C4-2B (cell line): ENCODE results near the gene USP43.

ENCODE experiments used
- H3K27ac ChIP-seq: fragments of 450-650 bp; 2 replicates; pipeline ENCODE4 v1.5.1; 2017
- ZFX ChIP-seq: fragments of 450-650 bp; IDR thresholded peaks from 2 replicates; pipeline ENCODE4 v1.6.1; 2017
- TF ChIP-seq, protein P1 (sequence below): fragments of 450-650 bp; conservative IDR thresholded peaks from 2 replicates; pipeline ENCODE4 v1.5.1; 2017; ENCODE audit warnings: mild to moderate bottlenecking

Gene USP43

DNA sequence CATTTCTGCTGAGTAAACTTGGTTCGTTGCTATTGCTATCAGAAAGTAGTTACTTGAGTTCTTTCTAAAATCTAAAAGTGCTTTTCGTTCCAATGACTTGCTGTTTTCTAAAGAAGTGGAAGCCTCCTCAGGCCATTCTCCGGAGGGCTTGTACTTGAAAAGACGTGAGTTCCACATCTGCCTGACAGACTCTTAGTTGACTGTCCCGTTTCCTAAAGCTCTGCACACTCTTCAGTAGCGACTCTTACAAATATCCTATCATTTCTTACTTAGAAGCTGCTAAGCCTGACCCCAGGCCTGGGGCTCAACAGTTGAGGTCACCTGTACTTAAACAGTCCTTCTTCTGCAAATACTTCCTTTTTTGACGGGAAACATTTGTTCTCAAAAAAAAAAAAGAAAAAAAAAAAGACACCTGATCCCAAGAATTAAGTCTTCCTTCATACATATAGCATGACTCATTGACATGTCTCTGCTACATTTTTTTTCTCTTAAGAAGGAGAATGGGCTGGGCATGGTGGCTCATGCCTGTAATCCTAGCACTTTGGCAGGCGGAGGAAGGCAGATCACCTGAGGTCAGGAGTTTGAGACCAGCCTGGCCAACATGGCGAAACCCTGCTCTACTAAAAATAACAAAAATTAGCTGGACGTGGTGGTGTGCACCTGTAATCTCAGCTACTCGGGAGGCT lies 84.6 kb downstream of the USP43 start:
- no peak overlapping the region for H3K27ac ChIP-seq
- TF ChIP-seq ZFX = no peak
- TF ChIP-seq, protein P1, sequence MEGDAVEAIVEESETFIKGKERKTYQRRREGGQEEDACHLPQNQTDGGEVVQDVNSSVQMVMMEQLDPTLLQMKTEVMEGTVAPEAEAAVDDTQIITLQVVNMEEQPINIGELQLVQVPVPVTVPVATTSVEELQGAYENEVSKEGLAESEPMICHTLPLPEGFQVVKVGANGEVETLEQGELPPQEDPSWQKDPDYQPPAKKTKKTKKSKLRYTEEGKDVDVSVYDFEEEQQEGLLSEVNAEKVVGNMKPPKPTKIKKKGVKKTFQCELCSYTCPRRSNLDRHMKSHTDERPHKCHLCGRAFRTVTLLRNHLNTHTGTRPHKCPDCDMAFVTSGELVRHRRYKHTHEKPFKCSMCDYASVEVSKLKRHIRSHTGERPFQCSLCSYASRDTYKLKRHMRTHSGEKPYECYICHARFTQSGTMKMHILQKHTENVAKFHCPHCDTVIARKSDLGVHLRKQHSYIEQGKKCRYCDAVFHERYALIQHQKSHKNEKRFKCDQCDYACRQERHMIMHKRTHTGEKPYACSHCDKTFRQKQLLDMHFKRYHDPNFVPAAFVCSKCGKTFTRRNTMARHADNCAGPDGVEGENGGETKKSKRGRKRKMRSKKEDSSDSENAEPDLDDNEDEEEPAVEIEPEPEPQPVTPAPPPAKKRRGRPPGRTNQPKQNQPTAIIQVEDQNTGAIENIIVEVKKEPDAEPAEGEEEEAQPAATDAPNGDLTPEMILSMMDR = no peak

DNA sequence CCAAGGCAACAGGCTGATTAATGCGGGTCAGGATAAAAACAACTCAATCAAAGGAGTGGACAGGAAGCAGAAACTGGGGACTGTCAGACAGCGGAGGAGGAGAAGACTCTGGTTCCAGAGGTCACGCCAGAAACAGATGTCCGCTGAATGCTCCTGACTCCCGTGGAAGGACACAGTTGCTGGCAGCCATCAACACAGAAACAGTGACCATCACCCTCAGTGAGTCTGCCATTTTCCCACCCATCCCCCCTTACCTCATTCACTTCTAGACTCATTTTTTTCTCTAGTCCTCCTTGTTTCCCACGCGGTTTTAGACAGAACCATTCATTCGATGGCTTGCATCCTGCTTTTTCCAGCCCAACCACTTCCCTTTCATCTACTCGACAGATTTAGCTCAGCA lies 105.2 kb downstream of the USP43 start:
- TF ChIP-seq, protein P1 = no peak
- TF ChIP-seq ZFX = no peak
- H3K27ac ChIP-seq = no peak overlapping the region

DNA sequence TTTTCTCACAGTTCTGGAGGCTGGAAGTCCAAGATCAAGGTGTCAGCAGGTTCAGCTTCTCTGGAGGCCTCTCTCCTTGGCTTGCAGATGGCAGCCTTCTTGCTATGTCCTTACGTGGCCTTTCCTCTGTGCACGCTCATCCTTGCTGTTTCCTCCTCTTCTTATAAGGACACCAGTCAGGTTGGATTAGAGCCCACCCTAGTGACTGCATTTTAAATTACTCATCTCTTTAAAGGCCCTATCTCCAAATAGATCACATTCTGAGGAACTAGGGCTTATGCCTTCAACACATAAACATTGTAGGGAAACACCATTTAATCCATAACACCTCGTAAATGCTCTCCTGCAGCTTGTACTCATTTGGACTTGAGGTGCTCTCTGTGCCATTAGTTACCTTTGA lies 109.8 kb downstream of the USP43 start:
- TF ChIP-seq, protein P1 = no peak
- no peak for TF ChIP-seq ZFX
- H3K27ac ChIP-seq = no peak overlapping the region

DNA sequence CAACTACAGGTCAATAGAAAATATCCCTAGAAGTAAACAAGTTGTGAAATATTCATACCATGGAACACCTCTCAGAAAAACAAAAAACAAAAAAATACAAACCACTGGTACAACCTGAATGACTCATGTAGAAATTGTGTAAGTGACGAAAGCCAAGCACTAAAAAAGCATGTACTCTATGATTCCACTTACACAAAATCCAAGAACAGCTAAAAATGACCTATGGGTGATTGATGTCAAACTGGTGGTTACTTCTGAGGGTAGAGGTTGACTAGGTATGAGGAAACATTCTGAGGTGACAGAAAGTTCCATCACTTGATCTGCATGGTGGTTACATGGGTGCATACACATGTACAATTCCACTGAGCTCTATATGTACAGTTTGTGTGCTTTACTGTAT lies 114.9 kb downstream of the USP43 start:
- no peak overlapping the region for H3K27ac ChIP-seq
- no peak for TF ChIP-seq ZFX
- TF ChIP-seq, protein P1 = no peak

DNA sequence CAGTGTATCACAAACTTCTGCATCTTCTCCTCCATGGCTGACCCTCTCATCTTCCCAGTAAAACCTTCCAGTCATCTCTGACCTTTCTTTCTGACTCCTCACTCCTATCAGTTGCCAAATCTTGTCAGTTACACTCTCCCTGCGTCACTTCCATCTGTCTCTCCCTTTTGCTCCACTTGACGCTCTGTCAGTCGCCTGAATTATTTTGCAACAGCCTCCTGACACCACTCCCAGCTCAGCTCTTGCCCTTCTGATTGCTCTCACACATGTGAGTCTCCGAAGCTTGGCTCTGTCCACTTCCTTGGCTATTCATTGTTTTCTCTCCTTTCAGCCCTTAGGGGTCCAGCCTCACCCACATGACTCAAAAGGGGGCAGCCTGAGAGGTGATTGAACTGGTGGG lies 118.3 kb downstream of the USP43 start:
- TF ChIP-seq, protein P1 = no peak
- TF ChIP-seq ZFX = no peak
- no peak overlapping the region for H3K27ac ChIP-seq

DNA sequence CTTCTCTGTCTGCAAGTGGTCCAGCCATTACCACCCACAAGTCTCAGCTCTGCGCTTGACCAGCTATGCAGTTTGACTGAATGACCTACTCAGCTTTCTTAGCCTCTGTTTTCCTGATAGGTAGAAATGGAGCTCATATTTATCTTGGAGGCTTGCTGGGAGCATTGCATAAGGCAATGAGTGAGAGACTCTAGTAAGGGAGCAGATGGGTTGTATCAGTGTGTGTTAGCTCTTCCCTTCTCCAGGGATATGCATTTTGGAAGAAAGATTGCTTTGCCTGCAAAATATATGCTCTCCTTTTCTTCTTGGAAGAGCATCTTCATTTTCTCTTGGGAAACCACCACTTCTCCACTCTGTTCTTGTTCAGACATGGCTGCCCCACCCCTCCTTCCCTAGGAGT lies 120.0 kb downstream of the USP43 start:
- H3K27ac ChIP-seq = no peak overlapping the region
- TF ChIP-seq ZFX = no peak
- TF ChIP-seq, protein P1 = no peak

DNA sequence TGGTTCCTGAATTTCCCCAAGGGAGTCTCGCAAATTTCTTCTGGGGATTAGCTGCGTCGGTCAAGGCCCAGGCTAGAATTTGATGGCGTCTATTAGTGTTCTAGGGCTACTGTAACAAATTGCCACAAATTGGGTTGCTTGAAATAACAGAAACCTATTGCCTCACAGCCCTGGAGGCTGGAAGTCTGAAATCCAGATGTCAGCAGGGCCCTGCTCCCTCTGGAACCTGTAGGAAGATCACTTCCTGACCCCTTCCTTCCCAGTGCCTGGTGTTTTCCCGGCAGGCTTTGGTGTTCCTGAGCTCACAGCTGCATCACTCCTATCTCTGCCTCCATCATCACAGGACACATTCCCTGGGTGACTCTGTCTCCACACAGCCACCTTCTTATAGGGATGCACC lies 121.7 kb downstream of the USP43 start:
- no peak for TF ChIP-seq ZFX
- TF ChIP-seq, protein P1 = no peak
- H3K27ac ChIP-seq = no peak overlapping the region
